SKM-1 treated with dmso at 0.1 percent for 144 hours (cell line): ENCODE results near the gene CPNE7.
"Not testable (repeated sequence)": the region's sequence is repeated elsewhere in the genome, so short reads cannot be mapped to it uniquely, and the experiment has no call there.

Experiments
- DNase-seq: peaks from one replicate; lab custom pipeline; 2025; ENCODE audit not compliant: unreplicated experiment; lab: John Stamatoyannopoulos, UW

The CPNE7 gene

GRCh38 chr16:89582614-89583196 is 7.1 kb downstream of the CPNE7 start:
- DNase-seq, result no peak

GRCh38 chr16:89583197-89583894 is 7.8 kb downstream of the CPNE7 start:
- no peak for DNase-seq

- no peak for DNase-seq
These were observed 8.5 kb downstream of the CPNE7 start for GRCh38 chr16:89583895-89584644.

- no peak for DNase-seq
These were observed 9.4 kb downstream of the CPNE7 start for GRCh38 chr16:89584768-89585549.

- no peak for DNase-seq
These were observed 10.7 kb downstream of the CPNE7 start for GRCh38 chr16:89586218-89586617.

- DNase-seq, result no peak
These were observed 11.3 kb downstream of the CPNE7 start for GRCh38 chr16:89586853-89587252.

DNA sequence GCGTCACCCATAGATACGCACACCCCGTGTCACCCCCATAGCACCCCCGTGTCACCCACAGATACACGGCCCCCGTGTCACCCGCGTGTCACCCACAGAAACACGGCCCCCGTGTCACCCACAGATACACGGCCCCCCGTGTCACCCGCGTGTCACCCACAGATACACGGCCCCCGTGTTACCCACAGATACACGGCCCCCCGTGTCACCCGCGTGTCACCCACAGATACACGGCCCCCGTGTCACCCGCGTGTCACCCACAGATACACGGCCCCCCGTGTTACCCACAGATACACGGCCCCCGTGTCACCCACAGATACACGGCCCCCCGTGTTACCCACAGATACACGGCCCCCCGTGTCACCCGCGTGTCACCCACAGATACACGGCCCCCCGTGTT is 12.1 kb downstream of the CPNE7 start:
- DNase-seq, result not testable (repeated sequence)

GRCh38 chr16:89588413-89589109 is 13.0 kb downstream of the CPNE7 start:
- no peak for DNase-seq

DNA sequence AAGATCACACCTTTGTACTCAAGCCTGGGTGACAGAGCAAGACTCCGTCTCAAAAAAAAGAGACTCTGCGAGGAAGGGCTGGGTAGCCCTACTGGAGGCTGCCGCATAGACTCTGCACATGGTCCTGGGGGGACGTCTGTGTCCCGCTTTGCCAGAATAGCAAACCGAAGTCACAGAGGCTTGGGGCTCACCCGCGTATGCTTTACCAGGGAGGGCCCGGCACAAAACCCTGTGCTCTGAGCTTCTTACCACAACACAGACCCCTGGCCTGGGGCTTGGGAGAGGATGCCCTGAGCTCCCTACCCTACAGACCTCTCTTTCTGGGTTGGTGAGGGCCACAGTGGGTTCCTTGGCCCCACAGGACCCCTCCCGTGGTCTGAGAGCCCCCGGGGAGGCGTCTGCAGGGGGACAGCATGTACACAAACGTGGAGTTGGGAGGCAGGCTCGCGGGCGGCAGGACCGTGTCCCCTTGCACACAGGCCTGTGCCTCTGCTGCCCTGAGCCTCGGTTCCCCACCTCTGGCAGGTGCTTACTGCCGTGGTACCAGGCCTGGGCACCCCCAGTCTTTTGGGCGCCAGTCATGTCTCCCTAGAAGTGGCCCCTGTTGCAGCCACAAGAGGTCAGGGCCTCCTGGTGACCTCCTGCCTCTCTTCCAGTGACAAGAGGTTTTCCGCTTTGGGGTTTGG is 13.8 kb downstream of the CPNE7 start:
- DNase-seq, result no peak

GRCh38 chr16:89593841-89594240 is 18.3 kb downstream of the CPNE7 start:
- no peak for DNase-seq

GRCh38 chr16:89595330-89596060 is 19.9 kb downstream of the CPNE7 start:
- DNase-seq, result no peak

GRCh38 chr16:89596061-89596689 is 20.6 kb downstream of the CPNE7 start:
- no peak for DNase-seq

DNA sequence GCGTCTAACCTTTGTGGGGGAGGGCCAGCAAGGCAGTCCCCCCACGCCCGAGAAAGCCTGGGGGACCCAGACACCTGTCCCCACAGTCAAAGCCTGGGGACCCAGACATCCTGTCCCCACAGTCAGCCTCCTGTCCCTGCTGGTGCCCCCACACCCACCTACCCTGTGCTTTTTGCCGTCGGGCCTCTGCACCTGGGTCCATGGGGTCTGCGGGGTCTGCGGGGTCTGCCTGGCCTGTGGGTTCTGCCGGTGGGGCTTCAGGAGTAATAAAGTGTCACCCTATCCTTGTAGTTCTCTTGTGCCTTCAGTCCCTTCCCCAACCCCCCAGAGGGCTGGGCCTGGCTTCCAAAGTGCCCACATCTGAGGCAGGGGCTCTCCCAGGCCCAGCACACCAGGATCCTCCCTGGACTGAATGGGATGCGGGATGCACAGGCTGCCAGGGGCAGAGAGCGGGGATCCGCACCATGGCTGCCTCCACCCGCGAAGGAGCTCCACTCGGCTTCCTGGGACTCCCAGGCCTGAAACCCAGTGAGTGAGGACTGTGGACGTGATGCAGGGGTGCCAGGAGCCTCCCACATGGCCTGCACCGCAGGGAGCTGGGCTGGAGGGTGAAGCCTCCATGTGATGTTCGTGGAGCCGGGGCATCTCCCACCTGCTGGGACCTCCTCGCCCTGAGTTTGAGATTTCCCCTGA is 21.5 kb downstream of the CPNE7 start:
- DNase-seq, result no peak

- peak; percentile 17 for DNase-seq
These were observed 22.6 kb downstream of the CPNE7 start for GRCh38 chr16:89598199-89598598.

DNA sequence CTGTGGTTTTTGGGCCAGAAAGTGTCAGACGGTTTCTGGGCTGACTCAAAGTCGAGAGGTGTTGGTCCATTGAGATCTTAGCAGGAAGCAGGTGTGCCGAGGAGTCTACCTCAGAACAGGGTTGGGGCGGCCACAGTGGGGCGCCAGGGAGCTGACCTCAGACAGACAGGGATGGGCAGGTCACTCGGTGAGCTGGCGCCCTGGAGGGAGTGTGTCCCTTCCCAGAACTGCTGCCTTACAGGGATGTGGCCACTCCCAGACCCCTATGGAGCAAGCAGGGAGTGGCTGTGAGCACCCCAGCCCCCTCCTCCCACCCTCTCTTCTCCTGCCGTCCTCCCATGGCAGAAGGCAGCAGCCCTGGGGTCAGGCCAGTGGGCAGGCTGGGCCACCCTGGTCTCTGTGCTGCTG is 23.9 kb downstream of the CPNE7 start:
- no peak for DNase-seq

- no peak for DNase-seq
These were observed 24.3 kb downstream of the CPNE7 start for GRCh38 chr16:89599902-89600301.

- DNase-seq, result no peak
These were observed 24.9 kb downstream of the CPNE7 start for GRCh38 chr16:89600427-89600826.

DNA sequence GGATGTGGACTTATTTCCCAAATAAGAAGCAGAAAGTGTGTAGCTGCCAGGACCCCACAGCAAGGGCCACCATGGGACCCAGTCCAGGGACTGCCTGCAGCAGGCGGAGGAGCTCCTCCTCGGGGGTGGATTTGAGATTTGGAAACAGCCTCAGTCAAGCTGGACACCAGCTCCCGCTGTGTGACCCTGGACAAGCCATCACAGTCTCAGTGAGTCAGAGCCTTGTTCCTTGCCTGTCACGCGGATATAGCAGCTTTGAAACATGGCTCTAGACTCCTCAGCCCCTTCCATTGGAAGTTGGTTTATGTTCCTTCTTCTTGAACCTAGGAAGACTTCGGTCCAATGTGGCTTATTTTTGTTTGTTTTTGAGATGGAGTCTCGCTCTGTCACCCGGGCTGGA is 25.4 kb downstream of the CPNE7 start:
- DNase-seq, result no peak

DNA sequence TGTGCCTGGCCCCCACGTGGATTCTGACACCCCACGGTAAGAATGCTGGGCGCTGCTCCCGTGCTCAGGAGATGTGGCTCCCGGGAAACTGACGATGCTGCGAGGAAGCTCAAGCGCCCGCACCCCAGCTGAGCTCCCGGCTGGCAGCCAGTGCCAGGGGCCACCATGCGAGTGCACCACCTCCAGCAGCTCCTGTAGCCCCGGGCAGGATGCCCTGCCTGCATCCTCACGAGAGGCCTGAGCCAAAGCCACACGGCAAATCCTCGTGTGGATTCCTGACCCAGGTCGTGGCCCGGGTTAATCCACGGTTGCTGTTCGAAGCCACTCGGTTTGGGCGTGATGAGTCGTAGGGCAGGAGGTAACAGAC is 26.3 kb downstream of the CPNE7 start:
- no peak for DNase-seq
